Hematopoietic multipotent progenitor cell treated with erythropoietin and hydrocortisone succinate and interleukin-3 and kit ligand, for 8 days (in vitro differentiated cells): Measurements from ENCODE around the gene U2AF1.
"Not testable (repeated sequence)": the region's sequence is repeated elsewhere in the genome, so short reads cannot be mapped to it uniquely, and the experiment has no call there.

Source experiments
- DNase-seq: peaks from one replicate; pipeline ENCODE4 v3.0.0-alpha.2; 2015

Gene U2AF1

GRCh38 chr21:43106965-43107793 is at the start of gene U2AF1:
TSS of gene U2AF1 (minus strand) at chr21:43107570. CDS start at chr21:43107494, 76 bp downstream.
- peak; percentile 1 for DNase-seq

GRCh38 chr21:43153601-43154000 is 46.2 kb upstream of the U2AF1 start:
- not testable (repeated sequence) for DNase-seq

GRCh38 chr21:43149344-43149743 is 42.0 kb upstream of the U2AF1 start:
- DNase-seq, result not testable (repeated sequence)

GRCh38 chr21:43147999-43148398 is 40.6 kb upstream of the U2AF1 start:
- not testable (repeated sequence) for DNase-seq

- not testable (repeated sequence) for DNase-seq
Measured at GRCh38 chr21:43146637-43147036, 39.3 kb upstream of the U2AF1 start.

- not testable (repeated sequence) for DNase-seq
Measured at GRCh38 chr21:43141407-43141806, 34.0 kb upstream of the U2AF1 start.

GRCh38 chr21:43138944-43139343 is 31.6 kb upstream of the U2AF1 start:
- DNase-seq, result not testable (repeated sequence)

DNA sequence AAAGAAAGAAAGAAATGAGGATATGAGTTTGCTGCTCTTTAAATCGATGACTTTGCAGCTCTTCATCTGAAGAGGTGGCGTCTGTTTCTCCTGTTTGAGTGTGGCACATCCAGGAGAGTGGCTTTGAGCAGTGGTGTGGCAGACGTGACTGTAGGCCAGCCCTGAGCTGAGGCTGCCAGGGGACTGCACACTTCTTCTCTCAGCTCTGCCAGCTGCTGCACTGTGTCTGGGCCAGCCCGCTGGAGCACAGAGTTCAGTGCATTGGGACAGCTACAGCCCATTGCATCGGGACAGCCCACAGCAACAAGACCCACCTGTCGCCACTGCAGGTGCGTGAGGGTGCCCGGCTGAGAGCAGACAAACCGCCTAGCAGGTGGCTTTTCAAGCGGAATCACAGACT is 27.1 kb upstream of the U2AF1 start:
- not testable (repeated sequence) for DNase-seq

- DNase-seq, result not testable (repeated sequence)
Measured at GRCh38 chr21:43130094-43130493, 22.7 kb upstream of the U2AF1 start.

- DNase-seq, result not testable (repeated sequence)
Measured at GRCh38 chr21:43115956-43116355, 8.6 kb upstream of the U2AF1 start.

DNA sequence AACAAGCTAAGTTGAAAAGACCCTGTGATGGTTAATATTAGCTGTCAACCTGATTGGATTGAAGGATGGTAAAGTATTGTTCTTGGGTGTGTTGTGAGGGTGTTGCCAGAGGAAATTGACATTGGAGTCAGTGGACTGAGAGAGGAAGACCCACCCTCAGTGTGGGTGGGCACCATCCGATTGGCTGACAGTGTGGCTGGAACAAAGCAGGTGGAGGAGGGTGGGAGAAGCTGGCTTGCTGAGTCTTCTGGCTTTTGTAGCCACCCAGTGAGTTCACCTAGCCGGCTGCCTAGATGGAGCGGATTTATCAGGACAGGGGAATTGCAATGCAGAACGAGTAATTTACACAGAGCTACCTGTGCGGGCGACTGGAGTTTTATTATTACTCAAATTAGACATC is 7.1 kb upstream of the U2AF1 start:
- DNase-seq, result not testable (repeated sequence)

- not testable (repeated sequence) for DNase-seq
Measured at GRCh38 chr21:43109006-43109405, 1.6 kb upstream of the U2AF1 start.

- DNase-seq, result not testable (repeated sequence)
Measured at GRCh38 chr21:43108177-43108576, 807 bp upstream of the U2AF1 start.

- not testable (repeated sequence) for DNase-seq
Measured at GRCh38 chr21:43107794-43108137, 396 bp upstream of the U2AF1 start.

DNA sequence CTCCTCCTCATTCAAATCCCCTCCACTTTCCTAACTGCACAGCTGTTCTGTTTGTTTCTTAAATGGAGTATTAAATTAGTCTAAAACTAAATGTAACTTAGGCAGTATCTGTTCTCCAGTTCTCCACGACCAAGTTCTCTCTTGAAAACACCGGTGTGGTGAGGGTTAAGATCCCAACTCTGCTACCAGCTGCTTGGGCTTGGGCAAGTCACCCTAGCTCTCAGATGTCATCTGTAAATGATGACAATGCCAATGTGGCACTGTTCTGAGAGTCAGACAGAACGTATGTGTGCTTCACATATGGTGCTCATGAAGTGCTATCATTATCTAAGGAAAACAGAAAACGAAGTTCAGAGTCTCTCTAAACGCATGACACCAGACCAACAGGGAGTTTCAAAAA is 2.7 kb downstream of the U2AF1 start:
- DNase-seq, result not testable (repeated sequence)

GRCh38 chr21:43102281-43102680 is 5.1 kb downstream of the U2AF1 start:
- DNase-seq, result not testable (repeated sequence)

DNA sequence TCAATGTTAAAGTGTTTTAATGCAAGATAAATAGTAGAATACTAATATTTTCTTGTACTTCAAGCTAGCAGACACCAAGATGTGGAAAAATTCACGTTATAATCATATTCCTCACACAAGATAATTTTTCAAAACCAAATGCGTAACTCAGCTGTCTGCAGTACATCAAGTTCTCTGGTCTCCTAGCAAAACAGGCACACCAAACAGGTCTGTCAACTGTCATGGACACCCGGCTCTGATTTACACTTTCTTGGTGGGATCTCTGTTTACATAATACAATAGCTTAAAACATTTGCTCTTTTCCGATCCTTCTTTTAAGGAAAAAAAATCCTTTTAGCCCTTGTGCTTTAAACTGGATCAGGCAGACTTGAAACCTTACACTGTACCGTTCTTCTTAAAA is 5.7 kb downstream of the U2AF1 start:
- not testable (repeated sequence) for DNase-seq

DNA sequence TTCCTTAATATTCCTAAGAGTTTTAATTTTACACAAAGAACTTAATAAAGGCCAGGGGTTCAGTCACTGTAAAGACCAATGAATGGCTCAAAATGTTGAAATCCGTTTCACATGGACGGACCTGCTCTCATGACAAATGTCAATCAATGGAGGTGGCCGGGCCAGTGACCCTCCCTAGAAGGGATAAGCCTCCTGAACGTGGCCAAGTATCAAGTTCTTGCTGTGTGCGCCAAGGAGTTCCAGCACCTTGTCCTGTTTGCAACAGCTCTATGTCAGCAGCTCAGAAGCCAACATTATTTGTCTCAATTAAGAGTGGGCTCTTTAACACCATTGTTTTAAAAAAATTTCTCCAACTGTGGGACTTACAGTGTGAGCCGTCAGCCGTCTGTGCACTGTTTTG is 6.4 kb downstream of the U2AF1 start:
- not testable (repeated sequence) for DNase-seq

GRCh38 chr21:43091979-43092614 is 15.3 kb downstream of the U2AF1 start:
- DNase-seq, result not testable (repeated sequence)

- not testable (repeated sequence) for DNase-seq
Measured at GRCh38 chr21:43090947-43091346, 16.4 kb downstream of the U2AF1 start.

GRCh38 chr21:43089463-43089862 is 17.9 kb downstream of the U2AF1 start:
- not testable (repeated sequence) for DNase-seq

GRCh38 chr21:43082587-43083300 is 24.6 kb downstream of the U2AF1 start:
- DNase-seq, result not testable (repeated sequence)

DNA sequence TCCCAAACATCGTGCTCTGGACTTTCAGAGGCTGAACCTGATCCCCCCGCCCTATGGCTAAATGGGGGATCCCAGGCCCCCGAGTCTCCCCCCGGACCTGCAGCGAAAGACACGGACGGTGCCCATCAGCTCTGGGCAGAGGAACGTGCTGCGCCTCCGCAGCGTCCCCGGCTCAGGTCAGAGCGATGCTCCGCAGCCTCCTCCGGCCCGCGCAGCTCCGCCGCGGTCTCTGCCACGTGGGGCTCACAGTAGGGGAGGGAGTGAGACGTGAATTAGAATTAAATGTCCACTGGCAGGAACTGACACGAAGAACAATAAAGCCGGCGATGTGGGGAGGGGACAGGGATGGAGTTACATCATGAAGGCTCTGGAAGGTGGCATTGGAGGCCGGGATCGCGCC is 30.7 kb downstream of the U2AF1 start:
- not testable (repeated sequence) for DNase-seq
